IMR-90 (cell line): ENCODE results near the gene GGA3. TPM values are rescaled to one million over a fixed set of nuclear protein-coding genes. Genes with fewer than 3 reads are reported as not detected.

Experiments used
- ATAC-seq: fragments of 200-7000 bp; cut with Tn5 transposase; 2 replicates; pipeline ENCODE4 v1.9.1; 2020; ENCODE audit warnings: low read depth, mild to moderate bottlenecking, moderate library complexity
- BruUV-seq: library from RNA; stranded (reverse); fragments of 400-500 nt; replicated peaks from 2 replicates; lab custom pipeline; 2021; lab: Mats Ljungman, UMichigan
- CTCF ChIA-PET: fragments of 300-600 bp; formaldehyde crosslinking; extraction: SDS; loops from one replicate; lab custom pipeline; 2021; ENCODE audit warnings: antibody characterized with exemption; lab: Yijun Ruan, JAX
- POLR2A ChIA-PET: fragments of 300-600 bp; sonication (Branson Sonifier 250); formaldehyde crosslinking; loops from one replicate; lab custom pipeline; 2022; ENCODE audit warnings: antibody characterized with exemption; ENCODE audit not compliant: unreplicated experiment; lab: Charles Lee
- DNase-seq: peaks from one replicate; pipeline ENCODE4 v3.0.0; 2013
- H2AFZ ChIP-seq: replicated peaks from 2 replicates; pipeline ENCODE3; 2013; ENCODE audit warnings: low read length, mild to moderate bottlenecking; ENCODE audit not compliant: poor library complexity
- H2AK5ac ChIP-seq: 2 replicates; pipeline ENCODE4 v1.6.1; 2013; ENCODE audit warnings: low read depth, low read length, inconsistent platforms
- H2AK9ac ChIP-seq: replicated peaks from 2 replicates; pipeline ENCODE3; 2013; ENCODE audit warnings: mild to moderate bottlenecking, low read depth, low read length, moderate library complexity; ENCODE audit not compliant: poor library complexity
- H2BK120ac ChIP-seq: 2 replicates; pipeline ENCODE4 v1.6.1; 2013; ENCODE audit warnings: low read depth, low read length, inconsistent platforms
- H2BK15ac ChIP-seq: 3 replicates; pipeline ENCODE4 v1.6.1; 2013; ENCODE audit warnings: low read depth, low read length, inconsistent platforms
- H2BK20ac ChIP-seq: 2 replicates; pipeline ENCODE4 v1.6.1; 2013; ENCODE audit warnings: low read depth, mild to moderate bottlenecking, inconsistent platforms, low read length, moderate library complexity
- H2BK5ac ChIP-seq: 2 replicates; pipeline ENCODE4 v1.6.1; 2013; ENCODE audit warnings: mild to moderate bottlenecking, low read depth, low read length, inconsistent platforms; ENCODE audit not compliant: poor library complexity, severe bottlenecking
- H3K14ac ChIP-seq: replicated peaks from 2 replicates; pipeline ENCODE4 v1.6.1; 2013; ENCODE audit warnings: low read depth, low read length, inconsistent platforms
- H3K18ac ChIP-seq: 2 replicates; pipeline ENCODE4 v1.6.1; 2013; ENCODE audit warnings: low read depth, low read length, control low read depth
- H3K23ac ChIP-seq: 2 replicates; pipeline ENCODE4 v1.6.1; 2013; ENCODE audit warnings: low read depth, low read length, inconsistent platforms
- H3K27ac ChIP-seq: 2 replicates; pipeline ENCODE4 v1.5.1; 2013; ENCODE audit warnings: mild to moderate bottlenecking, control low read depth, low read length; ENCODE audit not compliant: insufficient read depth
- H3K27me3 ChIP-seq: 2 replicates; pipeline ENCODE4 v1.6.1; 2013; ENCODE audit warnings: low read length; ENCODE audit not compliant: control insufficient read depth, insufficient read depth
- H3K36me3 ChIP-seq: 2 replicates; pipeline ENCODE4 v1.6.1; 2013; ENCODE audit warnings: low read length, mixed read lengths; ENCODE audit not compliant: control insufficient read depth, insufficient read depth
- H3K4ac ChIP-seq: 2 replicates; pipeline ENCODE4 v1.6.1; 2013; ENCODE audit warnings: low read depth, low read length, inconsistent platforms
- H3K4me1 ChIP-seq: 2 replicates; pipeline ENCODE4 v1.6.1; 2013; ENCODE audit warnings: low read length, mixed read lengths; ENCODE audit not compliant: control insufficient read depth, insufficient read depth
- H3K4me2 ChIP-seq: 2 replicates; pipeline ENCODE4 v1.6.1; 2013; ENCODE audit warnings: low read depth, mild to moderate bottlenecking, control low read depth, low read length, moderate library complexity
- H3K4me3 ChIP-seq: 2 replicates; pipeline ENCODE4 v1.5.1; 2013; ENCODE audit warnings: low read depth, mild to moderate bottlenecking, control low read depth, low read length, moderate library complexity; ENCODE audit not compliant: insufficient read depth
- H3K56ac ChIP-seq: 2 replicates; pipeline ENCODE4 v1.6.1; 2013; ENCODE audit warnings: low read length, inconsistent platforms; ENCODE audit not compliant: insufficient read depth; ENCODE audit errors: extremely low read depth
- H3K79me1 ChIP-seq, 2 experiments: 2 replicates each; pipeline ENCODE4 v1.6.1; 2013; ENCODE audit warnings: low read length in 2 of 2, inconsistent platforms in 1 of 2, low read depth in 1 of 2
- H3K9ac ChIP-seq: 2 replicates; pipeline ENCODE4 v1.6.1; 2013; ENCODE audit warnings: low read depth, low read length, control low read depth
- H3K9me1 ChIP-seq: 2 replicates; pipeline ENCODE4 v1.6.1; 2013; ENCODE audit warnings: low read length, inconsistent platforms; ENCODE audit not compliant: insufficient read depth
- H3K9me3 ChIP-seq: 2 replicates; pipeline ENCODE4 v1.6.1; 2013; ENCODE audit warnings: low read length; ENCODE audit not compliant: control insufficient read depth, insufficient read depth
- H4K20me1 ChIP-seq: 2 replicates; pipeline ENCODE4 v1.6.1; 2013; ENCODE audit warnings: low read length, inconsistent platforms; ENCODE audit not compliant: insufficient read depth
- H4K5ac ChIP-seq: 2 replicates; pipeline ENCODE4 v1.6.1; 2013; ENCODE audit warnings: mild to moderate bottlenecking, low read depth, low read length, control low read depth
- H4K8ac ChIP-seq, 2 experiments: 2 replicates each; pipeline ENCODE4 v1.6.1; 2013; ENCODE audit warnings: low read depth in 2 of 2, low read length in 2 of 2, control low read depth in 1 of 2, inconsistent platforms in 1 of 2
- H4K91ac ChIP-seq: 2 replicates; pipeline ENCODE4 v1.6.1; 2013; ENCODE audit warnings: low read depth, low read length, inconsistent platforms; ENCODE audit not compliant: insufficient read depth
- CEBPB ChIP-seq: IDR thresholded peaks from 2 replicates; pipeline ENCODE4 v1.6.1; 2012; ENCODE audit warnings: low read depth, low read length, improper control_type of control experiment
- CTCF ChIP-seq: conservative IDR thresholded peaks from 2 replicates; pipeline ENCODE4 v1.5.1; 2012; ENCODE audit warnings: mild to moderate bottlenecking, low read depth, low read length, improper control_type of control experiment
- ELK1 ChIP-seq: fragments of 150-350 bp; IDR thresholded peaks from 2 replicates; pipeline ENCODE4 v1.6.1; 2016; ENCODE audit warnings: low read depth, mild to moderate bottlenecking, low read length, moderate library complexity, borderline replicate concordance
- FOS ChIP-seq: fragments of 150-350 bp; IDR thresholded peaks from 2 replicates; pipeline ENCODE4 v1.6.1; 2016; ENCODE audit warnings: low read depth, low read length
- MAFK ChIP-seq: IDR thresholded peaks from 2 replicates; pipeline ENCODE4 v1.6.1; 2012; ENCODE audit warnings: low read depth, low read length, improper control_type of control experiment
- MAZ ChIP-seq: IDR thresholded peaks from 2 replicates; pipeline ENCODE4 v1.6.1; 2012; ENCODE audit warnings: low read depth, mild to moderate bottlenecking, low read length, improper control_type of control experiment, moderate library complexity, borderline replicate concordance
- MXI1 ChIP-seq: IDR thresholded peaks from 2 replicates; pipeline ENCODE4 v1.6.1; 2012; ENCODE audit warnings: low read depth, mild to moderate bottlenecking, low read length, moderate library complexity, borderline replicate concordance
- RAD21 ChIP-seq: IDR thresholded peaks from 2 replicates; pipeline ENCODE4 v1.6.1; 2012; ENCODE audit warnings: low read length, improper control_type of control experiment
- RCOR1 ChIP-seq: IDR thresholded peaks from 2 replicates; pipeline ENCODE4 v1.6.1; 2012; ENCODE audit warnings: mild to moderate bottlenecking, low read length, improper control_type of control experiment; ENCODE audit not compliant: insufficient replicate concordance
- RFX5 ChIP-seq: IDR thresholded peaks from 2 replicates; pipeline ENCODE4 v1.8.0; 2012; ENCODE audit warnings: low read depth, mild to moderate bottlenecking, low read length, moderate library complexity
- SMC3 ChIP-seq: fragments of 150-350 bp; IDR thresholded peaks from 2 replicates; pipeline ENCODE4 v1.6.1; 2016; ENCODE audit warnings: low read depth, mild to moderate bottlenecking, antibody characterized with exemption, low read length, moderate library complexity
- USF2 ChIP-seq: fragments of 150-350 bp; IDR thresholded peaks from 2 replicates; pipeline ENCODE4 v1.6.1; 2017; ENCODE audit warnings: mild to moderate bottlenecking, antibody characterized with exemption, low read length, low read depth
- WGBS, 2 experiments: methylation state at CpG; one replicate each; pipeline versions ENCODE4 v1.1.5 to v1.1.7; 2013; ENCODE audit warnings: missing lambda C conversion rate in 2 of 2; ENCODE audit not compliant: insufficient read length in 1 of 2; ENCODE audit errors: extremely low coverage in 2 of 2; 5-methylcytosine and 5-hydroxymethylcytosine counted together
- dilution Hi-C: fragments of 300-500 bp; cut with HindIII; formaldehyde crosslinking; loops from one replicate; pipeline ENCODE4 v1.14.3; 2018; ENCODE audit warnings: low sequenced_read_pairs; ENCODE audit not compliant: unreplicated experiment
- in situ Hi-C: fragments of 300-500 bp; cut with MboI; formaldehyde crosslinking; loops from 3 replicates; pipeline ENCODE4 v1.14.3; 2019; ENCODE audit warnings: low sequenced_read_pairs, inconsistent platforms, mixed read lengths
- intact Hi-C: fragments of 100-400 bp; cut with micrococcal nuclease; formaldehyde crosslinking; loops from 2 replicates; pipeline ENCODE4 v1.10.0; 2022
- polyA plus RNA-seq, 3 experiments: library from polyadenylated mRNA; depleted of rRNA; stranded (reverse); fragments of >200 nt; gene quantifications; 2 replicates each; pipeline ENCODE4 v1.2.3, GENCODE V29; 2012; ENCODE audit warnings: low replicate concordance in 1 of 3
- total RNA-seq: library from RNA; depleted of rRNA; stranded (reverse); fragments of >200 nt; gene quantifications from 2 replicates; pipeline ENCODE4 v1.2.3, GENCODE V29; 2012

The GGA3 gene
- total and polyA plus RNA-seq, 2 of the 4 experiments (the other 2 are of a cell fraction), result 15.1 to 35.2 TPM

GRCh38 chr17:75289115-75289831 lies 27.9 kb upstream of the GGA3 start, which contains the start of gene SLC25A19:
Gene SLC25A19, minus strand, starts transcription at chr17:75289433. Its CDS starts 2,669 bp downstream, at chr17:75286764.
- Histone ChIP-seq H2BK20ac (peak within 1 kb of the TSS; percentile 41; the same call in 1 of the 2 replicates), H4K5ac (peak within 1 kb of the TSS; percentile 51), H3K27ac (peak within 1 kb of the TSS; percentile 73), H3K56ac (peak within 1 kb of the TSS; percentile 84), H3K18ac (peak within 1 kb of the TSS; percentile 63), H3K9me1 (peaks cover 4% of the 10 kb centered on the region; the same call in 1 of the 2 replicates), H2BK15ac (peak within 1 kb of the TSS; percentile 78; the same call in 2 of the 3 replicates), H3K79me1 (peaks cover 0 to 13% of the 10 kb centered on the region in 2 experiments; a peak in 1 of 4 replicates), H2AFZ (peak within 1 kb of the TSS; percentile 94), H3K4me1 (no peaks in the 10 kb centered on the region), H3K4me2 (peak within 1 kb of the TSS; percentile 82), H3K4me3 (peak within 1 kb of the TSS; percentile 70), H4K91ac (peak within 1 kb of the TSS; percentile 78), H2BK5ac (peak within 1 kb of the TSS; percentile 88), H3K36me3 (peaks cover 3% of the 10 kb centered on the region; the same call in 1 of the 2 replicates), H3K9me3 (no peaks in the 10 kb centered on the region), H4K20me1 (no peaks in the 10 kb centered on the region), H3K23ac (peak within 1 kb of the TSS; percentile 81), H2AK5ac (0 out of 2 replicates have a peak within 1 kb of the TSS, but pooled peaks have one; percentile 14), H2AK9ac (peak within 1 kb of the TSS; percentile 76), H3K14ac (peak within 1 kb of the TSS; percentile 90), H4K8ac (peak within 1 kb of the TSS; percentile 57 to 96), H3K9ac (peak within 1 kb of the TSS; percentile 67), H3K27me3 (no peaks in the 10 kb centered on the region), H2BK120ac (peak within 1 kb of the TSS; percentile 81), H3K4ac (peak within 1 kb of the TSS; percentile 86)
- 0% methylated on average over 41 of the region's 65 CpGs; no CpG with 5 or more reads in 1 of the 2 experiments for WGBS, 2 experiments
- POLR2A ChIA-PET, result interaction anchor here (0.7 to 1.4 kb wide), 3 partner anchors 48 to 118 kb away, joined by 3 to 5 read pairs (median 3); no protein-coding TSS in a partner anchor
- intact Hi-C loops, result no loop called here
- dilution Hi-C loops, result no loop called here
- peak; percentile 98 for DNase-seq
- BruUV-seq, result no TSS peak
- in situ Hi-C loops, result no loop called here
- ATAC-seq, result peak; percentile 99
- CTCF ChIA-PET, result interaction anchor here (0.8 to 1.7 kb wide), 7 partner anchors 9 to 123 kb away, joined by 3 to 15 read pairs (median 5); partner anchors contain the start of genes GRB2 and MIF4GD
- TF ChIP-seq MAFK (no peak), MAZ (no peak; the same call in 1 of the 2 replicates), RCOR1 (no peak), RFX5 (0 out of 2 replicates have a peak, but pooled peaks have one; percentile 14), RAD21 (no peak), CTCF (0 out of 2 replicates have a peak, but pooled peaks have one; percentile 19), SMC3 (no peak), MXI1 (peak; percentile 74; the same call in 1 of the 2 replicates), CEBPB (no peak), ELK1 (no peak), FOS (peak; percentile 43; the same call in 1 of the 2 replicates), USF2 (0 out of 2 replicates have a peak, but pooled peaks have one; percentile 3)
